Bone marrow (tissue), 2 donors: ENCODE results near the gene PRDM16.

Experiments
- DNase-seq, 2 donors: peaks; one replicate each; lab custom pipeline; 2025; lab: John Stamatoyannopoulos, UW

PRDM16 gene

DNA sequence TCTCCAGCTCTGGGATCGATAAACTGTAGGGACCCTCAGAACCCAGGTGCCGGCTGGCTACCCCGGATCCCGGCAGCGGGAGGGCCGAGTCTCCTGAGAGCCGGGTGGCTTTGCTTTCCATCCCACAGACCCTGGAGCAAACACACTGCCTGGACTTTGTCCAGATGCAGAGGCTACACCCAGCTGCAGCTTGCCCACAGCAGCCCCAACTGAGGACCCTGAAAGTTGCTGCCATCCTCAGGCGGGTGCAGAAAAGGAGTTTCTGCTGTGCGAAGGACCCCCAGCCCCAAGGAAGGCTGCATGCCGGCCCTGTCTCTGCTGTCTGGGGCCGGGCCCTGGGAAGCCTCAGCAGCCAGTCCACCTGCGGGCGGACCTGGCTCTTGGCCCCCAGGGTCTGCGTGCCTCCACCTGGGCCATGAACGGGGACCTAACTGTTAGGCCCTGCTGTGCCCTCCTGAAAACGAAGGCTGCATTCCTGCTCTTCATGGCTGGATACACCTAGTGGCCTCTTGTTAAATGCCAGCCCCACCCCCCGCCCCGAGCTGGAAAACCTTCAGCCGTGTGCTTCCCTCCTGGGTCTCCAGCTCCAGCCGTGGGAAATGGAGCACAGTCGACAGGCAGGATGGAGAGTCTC, 287.9 kb downstream of the PRDM16 start:
- DNase-seq: no peak

- no peak for DNase-seq
Measured at GRCh38 chr1:3357526-3358297, 288.7 kb downstream of the PRDM16 start.

DNA sequence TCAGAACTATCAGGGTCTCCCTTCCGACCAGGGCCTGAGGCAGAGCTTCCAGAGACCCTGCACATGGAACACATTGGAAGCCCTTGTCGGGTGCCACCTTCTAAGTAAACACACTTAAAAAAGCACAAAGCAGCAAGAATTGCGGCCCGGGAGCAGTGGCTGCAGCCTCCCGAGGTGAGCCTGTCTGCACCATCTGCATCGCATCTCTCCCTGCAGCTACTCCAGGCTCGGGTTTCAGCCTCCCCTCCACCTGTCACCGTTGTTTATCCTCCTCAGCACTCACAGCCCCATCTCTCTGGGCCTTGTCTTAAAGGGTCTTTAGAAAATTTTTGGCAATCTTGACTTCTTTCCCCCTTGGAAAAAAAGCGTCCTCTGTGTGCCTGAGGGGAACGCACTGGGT, 290.3 kb downstream of the PRDM16 start:
- no peak for DNase-seq

- no peak for DNase-seq
Measured at GRCh38 chr1:3359756-3360440, 290.9 kb downstream of the PRDM16 start.

GRCh38 chr1:3360646-3361257, 291.7 kb downstream of the PRDM16 start:
- no peak for DNase-seq

- DNase-seq: no peak
Measured at GRCh38 chr1:3363023-3363422, 294.0 kb downstream of the PRDM16 start.

- DNase-seq: no peak
Measured at GRCh38 chr1:3363756-3364155, 294.8 kb downstream of the PRDM16 start.

GRCh38 chr1:3364551-3364950, 295.5 kb downstream of the PRDM16 start:
- no peak for DNase-seq

DNA sequence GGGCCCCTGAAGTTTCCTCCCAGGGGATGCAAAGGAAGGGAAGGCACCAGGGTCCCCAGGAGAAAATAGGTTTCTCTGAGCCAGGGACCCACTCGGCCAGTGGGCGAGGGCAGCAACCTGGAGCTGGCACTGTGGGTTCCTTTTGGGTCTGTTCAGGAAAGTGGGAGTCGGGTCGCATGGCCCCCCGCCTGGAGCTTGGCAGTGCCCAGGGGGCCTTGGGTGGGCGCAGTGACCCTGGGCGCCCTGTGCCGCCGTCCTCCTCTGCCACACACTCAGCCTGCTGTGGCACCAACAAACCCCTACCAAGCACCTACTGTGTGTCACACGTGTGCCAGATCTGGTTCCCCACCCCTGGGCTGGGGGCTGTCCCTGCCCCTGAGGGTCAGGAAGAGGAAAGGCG, 296.0 kb downstream of the PRDM16 start:
- no peak for DNase-seq

GRCh38 chr1:3365523-3366125, 296.6 kb downstream of the PRDM16 start:
- DNase-seq: no peak

GRCh38 chr1:3366126-3367051, 297.4 kb downstream of the PRDM16 start:
- no peak for DNase-seq

DNA sequence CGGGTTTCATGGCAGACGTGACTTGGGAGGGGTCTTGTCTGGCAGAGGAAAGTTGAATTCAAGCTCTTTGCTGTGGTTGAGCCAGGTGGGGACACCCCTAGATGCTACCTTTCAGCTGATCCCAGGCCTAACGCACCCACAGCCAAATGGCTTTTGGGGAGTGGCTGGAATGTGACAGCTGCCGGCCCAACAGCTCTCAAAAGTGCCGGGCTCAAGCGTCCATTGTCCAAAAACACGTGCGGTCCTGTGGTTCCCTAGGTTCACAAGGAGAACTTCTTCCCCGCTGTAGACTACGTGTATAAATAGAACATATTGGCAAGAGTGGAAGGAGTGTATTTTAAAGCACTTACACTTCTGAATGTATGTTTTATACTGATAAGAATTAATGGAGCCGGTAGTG, 298.4 kb downstream of the PRDM16 start:
- no peak for DNase-seq

- DNase-seq: no peak
Measured at GRCh38 chr1:3368059-3368458, 299.1 kb downstream of the PRDM16 start.

DNA sequence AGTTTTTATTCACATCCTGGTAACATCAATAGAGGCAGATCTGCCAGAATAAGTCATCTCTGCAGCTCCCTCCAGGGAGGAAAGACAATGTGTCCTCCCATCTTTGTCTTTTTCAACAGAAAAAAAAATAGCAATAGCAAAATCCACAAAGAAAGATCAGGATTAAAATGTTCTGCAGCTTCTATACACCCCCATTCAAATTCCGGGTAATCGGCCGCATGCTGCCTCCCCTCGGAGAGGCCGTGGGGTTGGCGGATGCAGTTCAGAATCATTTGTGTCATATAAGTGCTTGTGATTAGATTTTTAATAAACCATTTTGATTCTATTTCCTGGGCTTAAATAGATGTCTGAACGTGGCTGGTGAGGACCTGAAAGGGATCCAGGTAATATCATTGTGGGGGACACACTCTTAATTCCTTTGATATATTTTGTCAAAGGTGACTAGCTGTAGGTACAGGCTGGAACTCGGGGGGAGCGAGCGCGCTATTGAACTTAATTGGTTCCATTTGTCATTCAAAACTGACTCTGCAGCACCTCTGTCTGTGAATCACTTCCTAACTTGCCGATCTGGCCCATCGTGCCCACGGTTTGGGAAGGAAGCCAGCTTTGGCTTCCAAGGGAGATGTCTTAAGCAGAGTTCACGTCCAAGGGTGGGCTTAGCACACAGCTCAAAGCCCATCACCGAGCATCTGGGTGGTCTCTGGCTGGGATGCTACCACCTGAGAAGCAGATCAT, 299.9 kb downstream of the PRDM16 start:
- DNase-seq: no peak

GRCh38 chr1:3369446-3370076, 300.6 kb downstream of the PRDM16 start:
- DNase-seq: no peak

- no peak for DNase-seq
Measured at GRCh38 chr1:3370856-3371703, 302.1 kb downstream of the PRDM16 start.

- DNase-seq: no peak
Measured at GRCh38 chr1:3372317-3372716, 303.3 kb downstream of the PRDM16 start.

DNA sequence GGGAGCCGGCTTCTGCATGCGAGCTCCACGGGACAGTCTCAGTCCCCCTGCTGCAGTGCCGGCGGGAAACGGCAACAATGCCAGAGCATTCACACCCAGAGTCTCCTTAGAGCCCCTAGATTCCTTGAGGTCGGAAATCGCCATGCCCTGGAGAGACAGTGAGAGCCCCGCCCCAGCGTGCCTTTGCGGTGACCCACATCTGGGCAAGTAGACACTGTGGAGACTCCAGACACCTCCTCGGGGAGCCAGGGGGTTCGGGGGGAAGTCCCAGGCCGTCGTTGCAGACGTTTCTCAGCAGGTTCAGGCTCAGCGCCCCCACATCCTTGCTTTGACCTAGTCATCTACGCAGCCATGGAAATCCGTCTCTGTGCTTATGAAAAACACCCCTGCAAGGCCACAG, 304.2 kb downstream of the PRDM16 start:
- no peak for DNase-seq
